HG02588 (cell line): ENCODE results near the gene TSSK1B.
"Not testable (repeated sequence)": the region's sequence is repeated elsewhere in the genome, so short reads cannot be mapped to it uniquely, and the experiment has no call there.

Experiments used
- ATAC-seq: cut with Tn5 transposase; IDR thresholded peaks from one replicate; pipeline ENCODE4 v1.9.1; 2021; ENCODE audit warnings: mild to moderate bottlenecking, moderate library complexity; ENCODE audit not compliant: unreplicated experiment

The TSSK1B gene

GRCh38 chr5:113404269-113404668 lies 30.5 kb downstream of the TSSK1B start:
- ATAC-seq: no peak

GRCh38 chr5:113397986-113398385 lies 36.8 kb downstream of the TSSK1B start:
- not testable (repeated sequence) for ATAC-seq

DNA sequence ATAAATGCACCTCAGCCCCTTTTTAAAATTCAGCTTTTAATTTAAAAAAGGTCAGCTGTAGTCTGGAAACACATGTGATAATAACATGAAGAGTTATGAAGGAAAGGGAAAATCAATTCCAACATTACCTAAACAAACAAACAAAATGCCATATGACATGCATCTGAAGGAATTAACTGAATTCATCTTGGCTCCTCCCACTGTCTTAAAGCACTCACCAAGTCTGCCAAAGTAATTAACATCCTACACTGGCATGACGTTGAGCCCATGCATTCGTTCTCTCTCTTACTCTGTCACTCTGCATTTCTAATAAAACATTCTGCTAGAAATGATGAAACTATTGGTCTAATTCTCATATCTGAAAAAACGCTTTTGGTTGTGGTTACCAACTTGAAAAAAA lies 37.7 kb downstream of the TSSK1B start:
- no peak for ATAC-seq

DNA sequence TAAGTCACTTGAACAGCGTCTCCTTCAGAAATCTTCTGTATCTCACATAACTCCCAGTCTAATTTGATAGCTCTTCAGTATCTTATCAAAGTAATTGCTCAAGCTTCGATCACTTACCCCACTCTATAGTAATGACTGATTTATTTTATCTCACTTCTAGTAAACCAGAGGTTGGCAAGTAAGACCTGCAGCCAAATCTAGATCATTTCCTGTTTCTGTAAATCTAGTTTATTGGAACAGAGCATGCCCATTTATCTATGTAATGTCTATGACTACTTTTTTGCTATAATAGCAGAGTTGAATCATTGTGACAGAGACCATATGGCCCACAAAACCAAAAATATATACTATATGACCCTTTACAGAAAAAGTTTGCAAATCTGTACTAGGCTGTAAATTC lies 40.1 kb downstream of the TSSK1B start:
- ATAC-seq: no peak

- ATAC-seq: no peak
Observed at GRCh38 chr5:113390224-113390623, 44.6 kb downstream of the TSSK1B start.

DNA sequence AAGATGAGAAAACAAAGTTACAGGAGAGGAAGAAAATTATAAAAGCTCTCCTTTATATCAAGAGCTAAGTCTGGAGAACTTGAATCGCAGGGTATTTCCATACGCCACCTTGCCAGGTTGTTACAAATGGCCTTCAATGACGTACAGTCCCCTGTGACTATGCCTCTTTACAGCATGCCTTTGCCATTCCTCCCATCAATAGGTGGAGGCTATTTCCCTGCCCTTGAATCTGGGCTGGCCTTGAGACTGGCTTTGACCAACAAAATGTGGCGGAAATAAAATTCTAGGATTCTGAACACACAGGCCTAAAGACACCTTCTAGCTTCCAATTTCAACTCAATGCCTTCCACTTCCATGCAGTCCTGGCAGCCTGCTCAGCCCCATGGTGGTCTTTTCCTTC lies 45.7 kb downstream of the TSSK1B start:
- ATAC-seq: no peak

- no peak for ATAC-seq
Observed at GRCh38 chr5:113387844-113388243, 46.9 kb downstream of the TSSK1B start.

DNA sequence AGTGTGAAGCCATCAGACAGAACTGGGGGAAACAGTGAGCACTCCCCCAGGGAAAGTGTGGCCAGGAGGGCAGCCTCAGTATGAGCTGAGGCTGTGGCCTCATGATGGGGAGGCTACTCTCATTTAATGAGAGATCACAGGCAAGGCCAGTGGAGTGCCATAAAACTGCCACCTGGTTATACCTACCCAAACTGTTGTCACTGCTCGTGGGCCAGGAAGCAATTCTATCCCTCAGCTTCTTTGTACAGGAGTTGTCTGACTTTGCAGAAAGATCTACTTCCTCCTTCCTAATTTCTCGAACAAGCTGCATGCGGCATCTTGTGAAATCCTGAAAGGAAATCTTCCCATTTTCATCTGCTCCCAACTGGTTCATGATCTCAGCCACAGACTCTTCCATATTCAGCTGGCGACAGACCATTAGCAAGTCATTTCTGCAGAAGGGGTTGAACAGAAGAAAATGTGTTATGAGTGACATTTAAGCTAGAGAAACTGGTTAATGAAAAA lies 50.0 kb downstream of the TSSK1B start:
- no peak for ATAC-seq

DNA sequence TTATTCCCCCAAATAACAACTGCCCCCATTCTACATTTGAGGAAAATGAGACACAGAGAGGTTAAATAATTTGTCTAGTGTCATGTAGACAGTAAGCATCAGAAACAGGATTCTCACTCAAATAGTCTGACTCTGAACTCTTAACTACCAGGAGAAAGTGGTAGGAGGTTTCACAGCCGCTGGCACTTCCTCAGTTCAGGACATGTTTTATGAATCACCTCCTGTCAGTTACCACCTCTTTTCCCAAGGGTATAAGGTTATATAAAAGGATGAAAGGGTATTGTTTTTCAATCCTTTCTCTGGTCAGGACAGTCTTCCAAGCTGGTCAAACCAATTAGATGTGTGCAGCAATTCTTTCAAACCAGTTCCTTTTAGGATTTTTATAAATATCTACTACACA lies 52.1 kb downstream of the TSSK1B start:
- no peak for ATAC-seq
